ENCODE measurements around the gene CNTNAP2.

GRCh38 chr7:148253629-148254028 is 2137.0 kb downstream of the CNTNAP2 start:
- TF ChIP-seq CTCF (conservative IDR thresholded peaks at IDR 0.05; ENCODE audit: low read depth, low read length) (no peak), EZH2 (IDR thresholded peaks at IDR 0.05; ENCODE audit: borderline replicate concordance, low read depth, low read length, poor library complexity, severe bottlenecking) (no peak)
